NCI-H345 (cell line): ENCODE data around the gene KLHL30.

Source experiments
- DNase-seq: peaks from one replicate; lab custom pipeline; 2025; lab: John Stamatoyannopoulos, UW

KLHL30 gene

DNA sequence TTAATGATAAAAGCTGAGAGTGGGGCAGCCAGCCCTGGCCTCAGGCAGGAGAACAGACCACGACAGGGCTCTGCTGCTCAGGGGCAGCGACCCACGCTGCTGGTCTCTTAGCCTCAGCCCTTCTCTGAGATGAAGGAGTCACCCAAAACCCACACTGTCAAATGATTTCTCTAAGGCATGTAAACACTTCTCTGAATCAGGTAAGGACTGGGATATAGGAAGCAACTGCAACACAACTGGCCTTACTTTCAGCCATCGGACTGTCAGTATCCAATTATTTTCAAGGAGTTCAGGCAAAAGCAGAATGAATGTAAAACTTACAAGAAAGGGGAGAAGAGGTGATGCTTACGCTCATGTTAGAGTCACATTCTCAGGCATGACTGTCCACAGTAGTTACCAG, 42.1 kb downstream of the KLHL30 start:
- no peak for DNase-seq

- no peak for DNase-seq
Measured at GRCh38 chr2:238182362-238182761, 43.9 kb downstream of the KLHL30 start.

DNA sequence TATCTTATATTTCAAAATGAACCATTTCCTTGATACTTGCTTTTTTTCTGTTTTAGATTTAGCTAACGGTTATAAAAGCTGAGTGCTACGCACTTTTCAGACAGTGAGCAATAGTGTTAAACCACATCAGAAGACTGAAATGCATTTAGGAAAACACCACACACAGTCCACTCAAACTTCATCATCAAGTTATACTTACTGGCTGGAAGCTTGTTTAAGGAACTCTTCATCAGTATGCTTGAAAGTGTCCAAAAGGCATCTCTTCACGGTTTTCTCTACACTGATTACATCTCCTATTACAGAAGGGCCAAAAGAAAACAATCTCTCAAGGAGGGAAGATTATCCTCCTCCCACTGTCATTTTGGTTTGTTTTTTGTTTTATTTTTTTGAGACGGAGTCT, 45.4 kb downstream of the KLHL30 start:
- no peak for DNase-seq

GRCh38 chr2:238187618-238188548, 49.4 kb downstream of the KLHL30 start:
- no peak for DNase-seq

DNA sequence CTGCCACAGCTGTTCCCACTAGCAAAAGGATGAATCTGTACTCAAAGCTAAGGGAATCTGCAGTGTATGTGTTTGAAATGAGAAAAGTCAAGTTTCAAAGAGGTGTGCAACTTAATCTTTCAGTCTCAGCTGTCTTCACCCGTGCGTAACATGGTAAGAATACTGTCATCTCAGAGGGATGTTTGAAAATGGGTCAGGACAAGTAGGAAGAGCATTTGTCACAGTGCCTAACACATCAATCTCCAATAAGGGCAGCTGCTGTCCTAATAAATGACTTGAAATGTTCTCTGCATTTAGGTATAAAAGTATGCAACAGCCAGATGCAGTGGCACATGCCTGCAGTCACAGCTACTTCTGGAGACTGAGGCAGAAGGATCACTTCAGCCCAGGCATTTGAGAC, 52.0 kb downstream of the KLHL30 start:
- DNase-seq: no peak
